Adrenal gland (tissue), 12 donors: ENCODE data around the gene PKP4. TPM values are rescaled to one million over a fixed set of nuclear protein-coding genes. Genes with fewer than 3 reads are reported as not detected.

Source experiments
- DNase-seq, 7 donors: peaks; one replicate each; pipeline ENCODE4 v3.0.0-alpha.2; 2019 to 2020
- H3K27ac ChIP-seq, 5 donors: fragments of 200-600 bp; sonication (generic) in 4 of 5; 1 replicate in 3 of 5; 2 replicates in 2 of 5; pipeline versions ENCODE4 v1.5.1 to v1.8.0; 2016 to 2020; ENCODE audit warnings: mild to moderate bottlenecking in 1 of 5
- H3K27me3 ChIP-seq: fragments of 200-600 bp; 2 replicates; pipeline ENCODE4 v1.8.0; 2021
- H3K36me3 ChIP-seq, 2 donors: fragments of 200-600 bp; replicated peaks in 1 of 2; 1 replicate in 1 of 2; 2 replicates in 1 of 2; pipeline versions ENCODE4 v1.5.1 to v1.8.0; 2018 to 2022
- H3K4me1 ChIP-seq, 2 donors: fragments of 200-600 bp; replicated peaks in 1 of 2; 1 replicate in 1 of 2; 2 replicates in 1 of 2; pipeline versions ENCODE4 v1.5.1 to v1.8.0; 2018 to 2021
- H3K4me3 ChIP-seq, 4 donors: fragments of 200-600 bp; sonication (generic) in 3 of 4; one replicate each; pipeline ENCODE4 v1.5.1; 2016 to 2018
- H3K9me3 ChIP-seq, 3 donors: fragments of 200-600 bp; sonication (generic) in 1 of 3; replicated peaks in 1 of 3; 1 replicate in 2 of 3; 2 replicates in 1 of 3; pipeline versions ENCODE4 v1.5.1 to v1.8.0; 2016 to 2021
- CTCF ChIP-seq, 6 experiments: fragments of 450-650 bp in 4 of 6; fragments of 200-600 bp in 2 of 6; sonication (generic) in 1 of 6; IDR thresholded peaks; 1 replicate in 5 of 6; 2 replicates in 1 of 6; pipeline versions ENCODE4 v1.5.1 to v1.8.0; 2016 to 2021; ENCODE audit warnings: antibody characterized with exemption in 6 of 6, mild to moderate bottlenecking in 2 of 6, moderate library complexity in 1 of 6
- POLR2A ChIP-seq, 2 donors: fragments of 450-650 bp; IDR thresholded peaks; one replicate each; pipeline ENCODE4 v1.6.1; 2017; ENCODE audit warnings: antibody characterized with exemption in 2 of 2, mild to moderate bottlenecking in 2 of 2, moderate library complexity in 1 of 2
- WGBS, 4 donors: extraction: QIAGEN DNeasy Blood & Tissue Kit in 2 of 4; methylation state at CpG; one replicate each; pipeline versions ENCODE4 v1.1.5 to v1.1.7; 2013 to 2017; 5-methylcytosine and 5-hydroxymethylcytosine counted together
- intact Hi-C, 2 donors: fragments of 100-400 bp; cut with DNase I; formaldehyde crosslinking; loops; one replicate each; pipeline versions ENCODE4 v1.14.1 to v1.15.0; 2022 to 2023
- polyA plus RNA-seq, 3 donors: library from polyadenylated mRNA; stranded (reverse); fragments of 200-250 nt in 2 of 3; fragments of 350-450 nt in 1 of 3; fragmentation: Illumina TruSeq in 1 of 3; extraction: RNeasy Lipid Tissue Mini Kit (QIAGEN cat#74804) in 1 of 3; gene quantifications; one replicate each; pipeline ENCODE4 v1.2.3, GENCODE V29; 2013 to 2014
- total RNA-seq, 9 donors: library from RNA; depleted of rRNA in 4 of 9; stranded (reverse); fragments of >200 nt in 4 of 9; fragments of 120-200 nt in 1 of 9; fragmentation: NEBNext Ultra II Directional in 1 of 9; extraction: Animal tissue kit (Norgen Biotek cat#: 25700) in 1 of 9; gene quantifications; one replicate each; pipeline versions ENCODE4 v1.1.0 to v1.2.4, GENCODE V29; 2013 to 2023
- donor health status: healthy with polysubstance abuse.
- donor health status: Bipolar disorder and iron deficiency.
- donor health status: DM: yes; HTN: yes; CAD: no.
- donor health status: DM: no; HTN: no; CAD: no.
- donor health status: DM: no; HTN: no; CAD: no.
- donor health status: DM: yes; HTN: yes; CAD: no.

PKP4 gene
- total and polyA plus RNA-seq, 12 donors: 15.6 to 34.9 (median 23.3) TPM

GRCh38 chr2:158457826-158458616 is 1.3 kb downstream of the PKP4 start:
- Histone ChIP-seq H3K36me3 (no peaks in the 10 kb centered on the region), H3K27ac (peak overlapping the region; percentile 68 to 96 (median 94)), H3K4me1 (peaks cover 0 to 17% of the 10 kb centered on the region in 2 donors), H3K4me3 (peak overlapping the region; percentile 37 to 97 (median 64)), H3K9me3 (no peaks in the 10 kb centered on the region), H3K27me3 (no peaks in the 10 kb centered on the region)
- 0 to 1% (median 0%) methylated on average over 6 to 61 of the region's 61 CpGs for WGBS, 4 donors
- TF ChIP-seq POLR2A (IDR thresholded peaks at IDR 0.05) (peak; percentile 55 to 90), CTCF (IDR thresholded peaks at IDR 0.05) (peak in 5 of 6 experiments; percentile 21 to 59 (median 46))
- intact Hi-C loops: loop anchor here in 1 of 2 donors (10.0 kb wide), 2 partner anchors 287 to 423 kb away; no protein-coding TSS in a partner anchor
- DNase-seq: peak in 6 of 7 donors; percentile 69 to 91 (median 82)

GRCh38 chr2:158458617-158458920 is 1.8 kb downstream of the PKP4 start:
- H3K4me3 ChIP-seq: peak overlapping the region in 1 of 4 donors; percentile 97
- no peaks in the 10 kb centered on the region for H3K9me3 ChIP-seq
- no peak for DNase-seq
- H3K36me3 ChIP-seq: no peaks in the 10 kb centered on the region
- peaks cover 0 to 17% of the 10 kb centered on the region in 2 donors for H3K4me1 ChIP-seq
- WGBS, 4 donors: 26 to 31% (median 30%) methylated on average over 9 of the region's 9 CpGs
- intact Hi-C loops: loop anchor here in 1 of 2 donors (10.0 kb wide), 2 partner anchors 286 to 424 kb away; no protein-coding TSS in a partner anchor
- TF ChIP-seq CTCF (IDR thresholded peaks at IDR 0.05): no peak
- TF ChIP-seq POLR2A (IDR thresholded peaks at IDR 0.05): no peak
- peak overlapping the region in 1 of 5 donors; percentile 95 for H3K27ac ChIP-seq
- H3K27me3 ChIP-seq: no peaks in the 10 kb centered on the region

GRCh38 chr2:158459161-158460003 is 2.6 kb downstream of the PKP4 start:
- Histone ChIP-seq H3K9me3 (no peaks in the 10 kb centered on the region), H3K4me1 (peaks cover 0 to 17% of the 10 kb centered on the region in 2 donors), H3K27me3 (no peaks in the 10 kb centered on the region), H3K27ac (no peak overlapping the region), H3K36me3 (no peaks in the 10 kb centered on the region), H3K4me3 (peak overlapping the region in 1 of 4 donors; percentile 97)
- 67 to 72% (median 69%) methylated on average over 9 of the region's 9 CpGs for WGBS, 4 donors
- TF ChIP-seq POLR2A (IDR thresholded peaks at IDR 0.05) (no peak), CTCF (IDR thresholded peaks at IDR 0.05) (no peak)
- DNase-seq: no peak
- intact Hi-C loops: loop anchor here in 1 of 2 donors (10.0 kb wide), 2 partner anchors 285 to 425 kb away; no protein-coding TSS in a partner anchor
